Hepatocyte (in vitro differentiated cells): ENCODE measurements around the gene GRN. TPM values are rescaled to one million over a fixed set of nuclear protein-coding genes. Genes with fewer than 3 reads are reported as not detected.

ENCODE experiments used
- DNase-seq: peaks from one replicate; pipeline ENCODE4 v3.0.0-alpha.2; 2016; ENCODE audit warnings: low spot score
- H2AFZ ChIP-seq: fragments of 200-600 bp; sonication (generic); 2 replicates; pipeline ENCODE4 v1.6.0; 2016; ENCODE audit warnings: antibody characterized with exemption, mild to moderate bottlenecking
- H3K27ac ChIP-seq: fragments of 200-600 bp; sonication (generic); 2 replicates; pipeline ENCODE4 v1.5.1; 2016; ENCODE audit warnings: mild to moderate bottlenecking
- H3K27me3 ChIP-seq: fragments of 200-600 bp; sonication (generic); 2 replicates; pipeline ENCODE4 v1.6.1; 2016
- H3K36me3 ChIP-seq: fragments of 200-600 bp; sonication (generic); replicated peaks from 2 replicates; pipeline ENCODE4 v1.5.1; 2016; ENCODE audit warnings: low read depth; ENCODE audit not compliant: insufficient read depth
- H3K4me1 ChIP-seq: fragments of 200-600 bp; sonication (generic); 2 replicates; pipeline ENCODE4 v1.5.1; 2016; ENCODE audit warnings: mild to moderate bottlenecking, moderate library complexity; ENCODE audit not compliant: insufficient read depth
- H3K4me2 ChIP-seq: fragments of 200-600 bp; sonication (generic); 2 replicates; pipeline ENCODE4 v1.6.0; 2016
- H3K4me3 ChIP-seq: fragments of 200-600 bp; sonication (generic); 2 replicates; pipeline ENCODE4 v1.5.1; 2016; ENCODE audit warnings: mild to moderate bottlenecking
- H3K79me2 ChIP-seq: fragments of 200-600 bp; sonication (generic); 2 replicates; pipeline ENCODE4 v1.6.0; 2017; ENCODE audit warnings: mild to moderate bottlenecking
- H3K9me2 ChIP-seq: fragments of 200-600 bp; sonication (generic); replicated peaks from 2 replicates; pipeline ENCODE4 v1.6.0; 2017; ENCODE audit warnings: mild to moderate bottlenecking; ENCODE audit not compliant: insufficient read depth
- H3K9me3 ChIP-seq: fragments of 200-600 bp; sonication (generic); 2 replicates; pipeline ENCODE4 v1.5.1; 2016; ENCODE audit warnings: low read depth, mild to moderate bottlenecking
- H4K20me1 ChIP-seq: fragments of 200-600 bp; sonication (generic); 2 replicates; pipeline ENCODE4 v1.6.0; 2016; ENCODE audit warnings: mild to moderate bottlenecking; ENCODE audit not compliant: insufficient read depth, poor library complexity, severe bottlenecking
- CTCF ChIP-seq: fragments of 200-600 bp; sonication (generic); IDR thresholded peaks from 2 replicates; pipeline ENCODE4 v1.5.1; 2016; ENCODE audit warnings: antibody characterized with exemption, mild to moderate bottlenecking; ENCODE audit not compliant: poor library complexity
- EZH2 ChIP-seq: fragments of 200-600 bp; sonication (generic); IDR thresholded peaks from 2 replicates; pipeline ENCODE4 v1.6.1; 2016; ENCODE audit warnings: antibody characterized with exemption, mild to moderate bottlenecking, borderline replicate concordance
- EZH2phosphoT487 ChIP-seq: fragments of 200-600 bp; sonication (generic); IDR thresholded peaks from one replicate; pipeline ENCODE4 v1.6.1; 2018; ENCODE audit warnings: antibody characterized with exemption, mild to moderate bottlenecking, low read depth, moderate library complexity; ENCODE audit not compliant: unreplicated experiment, severe bottlenecking
- WGBS: methylation state at CpG from one replicate; pipeline ENCODE4 v1.1.6; 2016; ENCODE audit warnings: low lambda C conversion rate; ENCODE audit errors: missing lambda C conversion rate; 5-methylcytosine and 5-hydroxymethylcytosine counted together
- polyA plus RNA-seq: library from polyadenylated mRNA; unstranded; fragments of >200 nt; fragmentation: Nextera tagmentation; extraction: Ambion mirVana; gene quantifications from 2 replicates; pipeline ENCODE4 v1.2.1, GENCODE V29; 2016
- total RNA-seq: library from RNA; depleted of rRNA; stranded (reverse); fragments of >200 nt; gene quantifications from 2 replicates; pipeline ENCODE4 v1.2.3, GENCODE V29; 2014

Gene GRN
- total and polyA plus RNA-seq, 2 experiments from 2014 or later, result 299 to 785 TPM

DNA sequence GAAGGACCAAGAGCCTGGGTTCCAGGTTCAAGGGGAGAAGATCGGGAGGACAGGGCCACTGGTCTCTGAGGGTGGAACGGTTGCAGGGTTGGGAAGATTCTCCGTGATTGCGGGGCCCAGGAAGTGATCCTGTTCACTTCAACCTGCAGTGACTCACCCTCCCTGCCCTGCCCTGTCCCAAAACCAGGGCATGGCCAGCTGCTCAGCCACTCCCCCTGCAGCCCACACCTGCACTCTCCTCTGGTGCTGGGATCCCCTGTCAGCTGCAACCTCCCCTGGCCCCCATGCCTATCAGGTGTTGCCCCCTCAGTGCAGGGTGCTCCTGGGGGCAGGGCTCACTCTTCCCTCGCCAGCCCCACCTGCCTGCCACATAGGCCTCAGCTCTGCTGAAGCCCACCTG lies 35.6 kb upstream of the GRN start:
- Histone ChIP-seq H2AFZ (no peak overlapping the region), H4K20me1 (no peaks in the 10 kb centered on the region), H3K36me3 (no peaks in the 10 kb centered on the region), H3K4me3 (no peak overlapping the region), H3K4me1 (peaks cover 9% of the 10 kb centered on the region), H3K4me2 (no peak overlapping the region), H3K9me2 (no peaks in the 10 kb centered on the region), H3K27ac (no peak overlapping the region), H3K9me3 (no peaks in the 10 kb centered on the region), H3K27me3 (peaks cover 26% of the 10 kb centered on the region), H3K79me2 (no peaks in the 10 kb centered on the region)
- WGBS, result 75% methylated on average over 5 of the region's 5 CpGs
- TF ChIP-seq CTCF, result no peak
- no peak for TF ChIP-seq EZH2
- TF ChIP-seq EZH2phosphoT487, result no peak
- DNase-seq, result no peak

GRCh38 chr17:44310188-44310587 lies 34.9 kb upstream of the GRN start:
- H3K4me3 ChIP-seq, result no peak overlapping the region
- H3K36me3 ChIP-seq, result no peaks in the 10 kb centered on the region
- DNase-seq, result no peak
- TF ChIP-seq CTCF, result no peak
- TF ChIP-seq EZH2phosphoT487, result no peak
- no peak for TF ChIP-seq EZH2
- peaks cover 9% of the 10 kb centered on the region for H3K4me1 ChIP-seq
- no peaks in the 10 kb centered on the region for H4K20me1 ChIP-seq
- H3K9me2 ChIP-seq, result no peaks in the 10 kb centered on the region
- H2AFZ ChIP-seq, result no peak overlapping the region
- H3K27me3 ChIP-seq, result peaks cover 32% of the 10 kb centered on the region
- no peaks in the 10 kb centered on the region for H3K79me2 ChIP-seq
- no peaks in the 10 kb centered on the region for H3K9me3 ChIP-seq
- no peak overlapping the region for H3K4me2 ChIP-seq
- H3K27ac ChIP-seq, result no peak overlapping the region
- 94% methylated on average over 2 of the region's 2 CpGs for WGBS

- Histone ChIP-seq H2AFZ (no peak overlapping the region), H3K36me3 (no peaks in the 10 kb centered on the region), H3K9me2 (no peaks in the 10 kb centered on the region), H3K27ac (no peak overlapping the region), H3K79me2 (no peaks in the 10 kb centered on the region), H3K27me3 (peaks cover 36% of the 10 kb centered on the region), H4K20me1 (no peaks in the 10 kb centered on the region), H3K4me3 (no peak overlapping the region), H3K4me2 (no peak overlapping the region), H3K9me3 (no peaks in the 10 kb centered on the region), H3K4me1 (peaks cover 12% of the 10 kb centered on the region)
- TF ChIP-seq EZH2 (no peak), CTCF (no peak), EZH2phosphoT487 (no peak)
- 76% methylated on average over 10 of the region's 10 CpGs for WGBS
- no peak for DNase-seq
Measured at GRCh38 chr17:44310609-44311376, 34.3 kb upstream of the GRN start.
